ENCODE measurements around the gene RNASE13.

- TF ChIP-seq CTCF (IDR thresholded peaks at IDR 0.05) (no peak), POLR2A (IDR thresholded peaks at IDR 0.05) (no peak), POLR2AphosphoS5 (IDR thresholded peaks at IDR 0.05) (no peak)
These were observed 39.3 kb upstream of the RNASE13 start for GRCh38 chr14:21073921-21074320.
